GM18870 (cell line): ENCODE measurements around the gene MRPL52.

ENCODE experiments used
- ATAC-seq: cut with Tn5 transposase; IDR thresholded peaks from one replicate; pipeline ENCODE4 v1.9.1; 2021; ENCODE audit warnings: moderate library complexity; ENCODE audit not compliant: unreplicated experiment

MRPL52 gene

GRCh38 chr14:22878271-22879246 lies 48.9 kb downstream of the MRPL52 start:
- ATAC-seq: no peak

GRCh38 chr14:22882064-22882463 lies 52.4 kb downstream of the MRPL52 start:
- no peak for ATAC-seq

GRCh38 chr14:22882529-22883172 lies 53.0 kb downstream of the MRPL52 start:
- ATAC-seq: no peak

GRCh38 chr14:22883173-22883976 lies 53.7 kb downstream of the MRPL52 start, which contains the start of gene REM2:
Gene REM2, plus strand, starts transcription at chr14:22883222. Its CDS starts 66 bp downstream, at chr14:22883288.
- no peak for ATAC-seq

- ATAC-seq: no peak
Measured at GRCh38 chr14:22884076-22884737, 54.5 kb downstream of the MRPL52 start.
